GM21367 (cell line): Measurements from ENCODE around the gene SELENOS.

Experiments used
- ATAC-seq: cut with Tn5 transposase; IDR thresholded peaks from one replicate; pipeline ENCODE4 v1.9.1; 2021; ENCODE audit not compliant: unreplicated experiment

SELENOS gene

DNA sequence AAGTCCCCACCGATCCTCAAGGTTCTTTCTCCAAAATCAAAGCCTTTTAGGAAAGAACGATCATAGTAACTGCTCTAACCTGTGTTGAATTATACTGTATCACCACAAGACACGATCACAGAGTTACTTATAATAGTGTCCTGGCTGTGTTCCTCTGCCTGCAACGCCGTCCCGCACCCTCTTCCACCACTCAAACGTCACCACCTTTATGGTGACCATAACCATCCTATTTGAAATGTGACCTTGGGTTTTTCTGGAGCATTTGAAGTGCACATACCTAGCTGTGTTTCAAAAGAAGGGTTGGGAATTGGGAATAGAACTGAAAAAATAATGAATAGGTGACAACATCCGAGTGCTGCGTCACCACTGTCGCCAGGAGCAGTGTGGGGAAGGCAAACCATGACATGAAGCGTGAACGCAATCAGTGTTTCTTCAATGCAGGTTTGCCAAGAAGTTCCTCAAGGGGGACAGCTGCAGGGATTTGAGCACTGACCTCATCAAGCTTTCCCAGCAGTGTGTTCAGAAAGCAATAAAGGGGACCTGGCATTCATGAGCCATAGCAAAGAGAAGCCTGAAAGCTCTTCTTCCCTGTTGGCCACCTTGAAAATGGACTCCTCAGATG lies 769 bp upstream of the SELENOS start:
- ATAC-seq, result no peak

DNA sequence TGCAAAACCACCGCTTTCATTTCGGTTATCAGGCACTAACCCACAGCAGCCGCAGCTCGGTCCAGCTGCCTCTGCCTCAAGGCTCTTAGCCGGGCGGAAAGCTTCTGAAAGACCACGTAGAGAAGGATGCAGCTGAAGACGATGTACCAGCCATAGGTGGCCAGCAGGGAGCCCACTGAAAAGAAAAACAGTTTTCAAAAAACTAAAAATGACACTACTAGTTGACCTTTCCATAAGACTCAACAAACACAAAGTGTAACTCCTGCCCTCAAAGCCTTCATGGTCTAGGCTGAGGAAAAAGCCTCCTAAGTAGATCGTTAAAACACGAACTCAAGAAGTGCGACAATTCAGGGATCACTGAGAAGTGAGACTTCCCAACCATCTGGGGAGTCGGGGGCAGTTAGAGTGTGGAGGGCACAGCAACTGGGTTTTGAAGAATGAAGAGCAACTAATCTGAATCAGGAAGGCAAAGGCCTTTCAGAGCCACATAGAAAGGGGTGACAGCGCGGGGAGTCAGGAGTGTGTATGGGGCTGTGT lies 716 bp downstream of the SELENOS start:
- peak; percentile 41 for ATAC-seq

DNA sequence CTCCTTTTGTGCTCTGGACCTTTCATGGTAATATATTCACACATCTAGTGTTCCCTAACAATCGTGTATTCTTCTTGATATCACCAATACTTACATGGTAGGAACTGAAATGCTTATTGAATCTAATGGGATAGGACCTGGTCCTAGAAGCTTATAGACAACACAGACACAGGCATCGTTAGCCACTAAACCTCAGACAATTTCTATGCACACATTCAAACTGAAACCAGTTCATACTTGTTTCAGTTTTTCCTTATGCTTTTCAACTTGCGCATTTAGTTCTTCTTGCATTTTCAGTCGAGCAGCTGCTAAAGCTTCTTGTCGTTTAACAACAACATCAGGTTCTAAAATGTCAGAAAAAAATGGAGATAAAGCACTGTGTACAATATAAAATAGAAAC lies 2.3 kb downstream of the SELENOS start:
- peak; percentile 37 for ATAC-seq

DNA sequence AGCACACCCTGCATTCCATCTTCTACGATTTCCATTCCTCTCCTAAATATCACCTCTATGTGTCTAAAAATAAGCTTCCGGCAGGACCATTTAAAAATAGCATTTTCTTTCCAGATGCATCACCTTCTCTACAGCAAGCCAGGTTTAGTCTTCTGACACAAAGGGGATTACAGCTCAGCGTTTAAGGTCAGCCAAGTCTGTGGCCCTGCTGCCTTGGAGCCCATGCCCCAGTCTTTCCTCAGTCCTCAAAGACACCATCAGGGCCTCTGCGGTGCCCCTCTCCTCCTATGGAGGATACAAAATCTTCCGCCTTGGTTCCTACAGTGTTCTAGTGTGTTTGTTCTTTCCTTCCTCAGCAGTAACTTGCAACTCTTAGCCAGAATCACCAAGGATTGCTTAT lies 3.8 kb downstream of the SELENOS start:
- ATAC-seq, result no peak

DNA sequence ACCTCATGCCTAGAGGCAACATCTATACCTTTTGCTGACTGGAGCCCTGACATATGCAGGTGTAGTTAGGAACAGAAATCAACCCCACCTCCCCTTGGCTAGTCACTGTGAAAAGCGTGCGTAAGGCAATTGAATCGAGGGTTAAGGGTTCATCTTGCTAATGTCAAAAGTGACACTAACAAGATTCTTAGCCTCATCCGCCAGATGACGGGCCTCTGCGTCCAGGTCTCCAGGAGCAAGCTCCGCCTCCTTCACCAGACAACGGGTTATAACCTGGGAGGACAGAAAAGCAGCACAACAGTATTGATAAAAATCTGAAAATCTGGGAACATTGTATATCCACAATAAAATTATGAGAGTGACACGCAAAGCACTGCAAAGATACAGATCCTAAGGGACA lies 4.7 kb downstream of the SELENOS start:
- no peak for ATAC-seq

DNA sequence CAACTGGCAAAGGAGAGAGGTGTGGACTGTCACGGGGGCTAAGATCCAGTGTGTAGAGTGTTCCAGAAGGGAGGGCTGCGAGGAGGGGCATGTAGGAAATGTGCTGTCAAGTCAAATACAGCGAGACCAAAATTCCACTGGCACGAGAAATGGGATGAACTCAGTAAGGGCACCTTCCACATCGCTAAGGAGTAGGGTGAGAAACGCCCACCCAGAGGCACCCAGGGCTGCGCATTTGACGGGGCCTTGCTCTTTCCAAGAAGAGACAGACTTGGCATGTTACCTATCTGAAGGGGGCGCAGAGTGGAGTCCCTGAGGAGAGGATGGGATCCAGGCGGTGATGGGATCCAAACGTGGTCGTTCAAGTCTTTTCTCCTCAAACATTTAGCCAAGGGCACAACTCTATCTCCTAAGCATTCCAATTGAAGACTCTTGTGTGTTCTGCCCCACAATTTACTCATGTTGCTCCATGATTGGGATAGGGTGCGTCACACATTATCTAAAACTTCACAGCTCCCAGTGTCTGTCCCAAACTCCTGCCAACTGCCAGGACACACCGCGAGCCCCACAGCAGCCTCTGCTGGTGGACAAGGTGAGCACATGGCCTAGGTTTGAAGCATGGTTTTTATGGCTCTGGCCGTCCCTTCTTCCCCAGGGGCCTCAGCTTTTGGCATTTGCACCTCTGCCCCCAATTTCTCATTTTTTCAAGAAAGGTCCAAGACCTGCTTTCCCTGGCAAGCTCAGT lies 7.6 kb downstream of the SELENOS start:
- ATAC-seq, result no peak

DNA sequence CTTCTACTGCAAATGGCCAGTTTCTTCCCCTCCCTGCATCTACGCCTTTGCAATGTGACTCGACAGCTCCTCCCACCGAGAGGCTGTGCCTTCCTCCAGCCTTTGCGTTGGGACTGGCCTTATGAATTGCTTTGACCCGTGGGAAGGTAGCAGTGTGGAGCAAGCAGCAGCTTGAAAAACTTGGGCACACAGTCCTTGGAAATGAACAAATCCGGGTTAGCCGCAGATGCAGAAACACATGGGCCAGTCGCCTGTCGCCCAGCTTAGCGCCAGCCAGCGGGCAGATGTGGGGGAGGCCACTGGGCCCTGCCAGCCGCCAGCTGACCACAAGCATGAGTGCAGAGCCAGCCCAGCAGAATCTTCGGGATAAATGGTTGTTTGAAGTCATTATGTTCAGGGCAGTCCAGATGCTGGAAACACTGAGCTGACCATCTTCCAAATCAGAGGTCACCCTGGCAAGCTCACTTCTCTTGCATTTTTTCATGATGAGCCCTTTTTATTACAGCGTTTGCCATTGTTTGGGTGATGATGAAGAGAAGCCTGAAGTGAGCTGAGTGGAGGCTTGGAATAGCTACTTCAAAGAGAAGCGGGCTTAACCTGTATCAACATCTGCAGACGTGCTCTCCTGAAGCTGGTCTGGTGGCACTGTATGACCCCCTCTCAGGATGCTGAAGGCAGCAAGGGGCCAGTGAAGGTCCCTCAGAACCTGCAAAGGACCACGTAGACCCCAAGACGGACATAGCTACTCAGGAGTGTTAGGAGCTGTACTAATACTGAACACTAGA lies 9.8 kb downstream of the SELENOS start:
- ATAC-seq, result no peak

DNA sequence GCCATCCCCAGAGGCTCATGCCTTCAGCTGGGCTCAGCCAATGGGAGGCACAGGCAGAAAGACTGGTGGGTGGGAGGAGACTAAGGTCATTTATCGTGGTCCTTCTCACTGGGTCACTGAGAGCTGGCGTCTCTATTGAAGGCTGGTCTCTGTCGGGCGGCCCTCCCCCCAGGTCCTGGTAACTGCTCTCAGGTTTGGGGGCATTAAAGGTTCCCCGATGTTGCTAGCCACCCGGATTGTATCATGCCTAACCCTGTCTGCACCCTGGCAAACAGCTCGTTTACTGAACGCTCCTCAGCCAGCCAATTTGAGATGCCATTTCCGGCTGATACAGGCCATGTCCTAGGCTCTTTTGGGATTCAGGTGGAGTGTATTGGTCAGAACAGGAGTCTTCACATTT lies 10.5 kb downstream of the SELENOS start:
- no peak for ATAC-seq

DNA sequence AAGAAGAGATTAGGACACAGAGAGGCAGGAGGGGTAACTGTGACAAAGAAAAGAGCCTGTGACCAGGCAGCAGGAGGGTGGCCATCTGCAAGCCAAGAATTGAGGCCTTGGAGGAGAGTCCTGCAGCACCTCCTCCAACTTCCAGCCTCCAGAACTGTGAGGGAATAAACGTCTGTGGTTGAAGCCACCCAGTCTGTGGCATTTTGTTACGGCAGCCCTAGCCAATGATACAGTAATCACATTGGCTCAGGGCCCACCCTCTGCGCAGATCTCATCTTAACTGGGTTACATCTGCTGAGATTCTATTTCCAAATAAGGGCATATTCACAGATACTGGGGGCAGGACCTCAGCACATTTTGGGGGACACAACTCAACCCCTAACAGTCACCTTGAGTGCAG lies 11.3 kb downstream of the SELENOS start:
- ATAC-seq, result no peak

DNA sequence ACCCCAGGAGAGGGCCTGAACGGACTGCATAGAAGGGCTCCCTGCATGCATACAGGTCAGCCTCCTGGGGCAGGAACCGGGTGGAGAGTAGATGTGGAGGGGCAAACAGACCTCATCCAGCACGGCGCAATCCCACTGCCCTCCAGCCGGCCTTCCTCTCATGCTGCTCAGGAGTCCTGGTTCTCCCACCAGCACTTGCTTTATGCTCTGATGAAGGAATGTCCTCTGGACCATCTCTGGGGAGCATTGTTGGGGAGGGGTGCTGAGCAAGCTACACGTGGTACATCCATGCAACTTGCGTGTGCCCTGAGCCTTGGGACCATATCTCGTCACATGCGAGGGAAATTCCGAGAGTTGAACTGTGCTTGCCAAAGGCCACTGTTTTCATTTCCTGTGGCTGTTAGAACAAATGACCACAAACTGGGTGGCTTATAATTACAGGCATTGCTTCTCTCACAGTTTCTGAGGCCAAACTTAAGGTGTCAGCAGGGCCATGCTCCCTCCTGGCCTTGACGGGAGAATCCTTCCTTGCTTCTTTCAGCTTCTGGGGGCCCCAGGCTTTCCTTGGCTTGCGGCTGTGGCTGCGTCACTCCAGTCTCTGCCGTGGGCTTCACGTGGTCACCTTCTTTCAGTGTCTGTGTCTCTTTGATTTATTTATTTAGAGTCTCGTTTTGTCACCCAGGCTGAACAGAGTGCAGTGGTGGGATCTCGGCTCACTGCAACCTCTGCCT lies 12.2 kb downstream of the SELENOS start:
- no peak for ATAC-seq

DNA sequence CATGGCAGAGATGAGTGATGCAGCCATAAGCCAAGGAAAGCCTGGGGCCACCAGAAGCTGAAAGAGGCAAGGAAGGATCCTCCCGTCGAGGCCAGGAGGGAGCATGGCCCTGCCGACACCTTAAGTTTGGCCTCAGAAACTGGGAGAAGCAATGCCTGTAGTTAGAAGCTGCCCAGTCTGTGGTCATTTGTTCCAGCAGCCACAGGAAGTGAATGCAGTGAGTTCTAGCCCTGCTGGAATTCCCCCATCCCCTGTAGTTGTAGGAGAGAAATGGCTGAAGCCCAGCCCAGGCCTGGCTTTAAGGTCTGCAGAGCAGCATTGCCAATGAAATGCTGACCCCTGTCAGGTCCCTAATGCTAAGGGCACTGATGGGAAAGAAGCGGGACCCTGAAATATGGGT lies 13.3 kb downstream of the SELENOS start:
- ATAC-seq, result no peak

DNA sequence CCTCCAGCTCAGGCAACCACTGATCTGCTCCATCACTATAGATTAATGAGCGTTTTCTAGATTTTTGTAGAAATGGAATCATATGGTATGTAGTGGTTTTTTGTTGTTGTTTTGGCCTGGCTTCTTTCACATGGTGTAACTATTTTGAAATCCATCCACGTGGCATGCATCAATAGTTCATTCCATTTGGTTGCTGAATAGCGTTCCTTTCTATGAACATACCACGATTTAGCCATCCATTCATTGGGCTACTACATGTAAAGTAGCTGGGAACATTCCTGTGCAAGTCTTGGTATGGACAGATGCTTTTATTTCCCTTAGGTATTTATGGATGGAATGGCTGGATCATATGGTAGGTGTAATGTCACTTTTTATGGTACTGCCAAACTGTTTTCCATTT lies 14.7 kb downstream of the SELENOS start:
- ATAC-seq, result no peak

DNA sequence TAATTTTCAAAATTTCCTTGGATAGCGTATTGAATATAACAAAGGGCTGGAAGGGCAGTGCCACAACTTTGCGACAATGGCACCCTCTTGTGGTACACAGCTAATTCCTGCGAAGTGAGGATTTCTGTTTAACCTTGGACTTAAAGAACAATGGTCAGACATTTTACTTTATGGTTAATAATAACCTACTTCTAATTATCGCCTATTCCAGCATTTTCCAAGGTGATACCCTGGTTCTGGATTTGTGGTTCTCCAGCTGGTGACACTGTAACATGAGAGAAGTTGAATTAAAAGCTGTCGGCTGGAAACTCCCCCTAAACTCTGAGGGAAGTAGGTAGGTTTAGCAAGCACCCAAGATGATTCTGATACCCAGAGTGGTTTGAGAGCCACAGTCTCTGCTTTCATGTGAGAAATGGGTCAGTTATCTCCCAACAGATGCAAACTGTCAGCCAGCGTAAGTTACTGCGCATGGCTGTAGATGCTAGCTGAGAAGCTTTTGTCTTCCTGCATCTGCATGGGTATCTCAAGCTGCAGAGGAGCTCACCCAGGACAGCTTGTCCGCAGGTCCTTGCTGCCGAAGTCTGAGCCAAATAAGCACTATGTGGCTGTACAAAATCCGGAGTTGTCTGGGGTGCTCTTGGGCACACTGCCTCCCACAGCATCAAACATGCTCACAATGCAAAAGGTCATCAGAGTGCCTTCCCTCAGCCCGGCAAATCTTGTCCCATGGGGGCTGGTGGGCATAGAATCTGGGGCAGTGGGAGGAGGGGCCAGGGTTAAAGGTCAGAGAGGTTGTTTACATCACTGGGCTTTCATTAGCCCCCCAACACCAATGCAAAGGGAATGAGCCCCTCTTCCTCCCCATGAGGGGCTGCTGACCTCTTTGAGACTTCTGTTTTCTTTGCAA lies 18.8 kb downstream of the SELENOS start:
- ATAC-seq, result no peak

DNA sequence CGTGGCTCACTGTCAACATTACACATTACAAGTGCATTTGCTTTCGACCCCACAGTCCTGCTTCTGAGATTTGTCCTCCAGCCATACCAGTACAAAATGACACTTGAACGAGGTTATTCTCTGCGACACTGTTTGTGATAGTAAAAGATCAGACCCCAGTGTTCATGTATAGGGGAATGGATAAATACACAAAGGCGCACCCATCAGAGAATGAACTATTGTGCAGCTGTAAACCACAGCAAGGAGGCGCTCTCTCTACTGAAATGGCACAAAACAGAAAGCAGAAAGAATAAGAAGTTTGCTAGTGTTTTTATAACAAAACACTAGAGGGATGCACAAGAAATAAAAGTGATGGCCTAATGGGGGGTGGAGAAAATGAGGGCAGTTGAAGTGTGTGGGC lies 20.5 kb downstream of the SELENOS start:
- ATAC-seq, result no peak

DNA sequence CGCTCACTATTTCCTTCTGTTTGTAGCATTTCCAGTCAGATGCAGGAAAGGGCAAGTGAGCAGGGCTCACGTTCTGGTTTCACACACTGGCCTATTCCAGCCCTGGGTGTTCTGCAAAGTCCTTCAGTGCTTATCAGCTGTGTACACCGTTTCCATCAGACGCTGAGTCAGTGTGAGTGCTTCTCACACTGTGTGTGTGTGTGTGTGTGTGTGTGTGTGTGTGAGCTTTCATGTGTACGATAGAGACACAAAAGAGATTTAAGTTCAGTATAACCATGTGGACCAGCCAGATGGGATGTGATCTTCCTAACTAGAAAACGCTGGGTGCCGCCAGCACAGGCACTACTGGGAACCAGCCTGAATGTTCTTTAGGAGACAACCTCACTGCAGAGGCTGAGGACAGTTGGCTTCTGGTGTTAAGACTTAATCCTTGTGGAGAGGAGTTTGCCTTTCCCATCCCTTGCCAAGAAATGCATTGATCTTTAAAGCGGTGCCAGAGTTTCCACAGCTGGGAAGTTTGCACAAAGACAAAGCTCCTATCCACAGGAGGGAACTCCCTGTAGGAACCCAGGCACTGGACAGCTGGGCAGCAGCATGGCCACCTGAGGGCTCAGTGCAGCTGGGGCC lies 21.6 kb downstream of the SELENOS start:
- ATAC-seq, result no peak

DNA sequence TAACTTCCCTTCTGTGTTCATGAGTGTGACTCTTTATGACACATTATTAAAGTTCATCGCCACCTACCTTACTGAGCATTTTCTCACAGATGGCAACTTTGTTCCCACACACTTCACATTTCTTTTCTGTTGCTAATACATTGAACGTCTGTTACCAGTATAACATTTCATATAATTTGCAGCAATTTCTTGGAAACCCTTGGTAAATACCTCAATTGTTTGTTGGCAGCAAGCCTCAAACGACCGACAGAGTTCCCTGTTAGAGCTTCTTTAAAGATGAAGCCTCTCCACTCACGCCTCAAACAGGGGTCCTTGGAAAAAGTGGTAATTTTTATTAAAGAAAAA lies 22.3 kb downstream of the SELENOS start:
- no peak for ATAC-seq

DNA sequence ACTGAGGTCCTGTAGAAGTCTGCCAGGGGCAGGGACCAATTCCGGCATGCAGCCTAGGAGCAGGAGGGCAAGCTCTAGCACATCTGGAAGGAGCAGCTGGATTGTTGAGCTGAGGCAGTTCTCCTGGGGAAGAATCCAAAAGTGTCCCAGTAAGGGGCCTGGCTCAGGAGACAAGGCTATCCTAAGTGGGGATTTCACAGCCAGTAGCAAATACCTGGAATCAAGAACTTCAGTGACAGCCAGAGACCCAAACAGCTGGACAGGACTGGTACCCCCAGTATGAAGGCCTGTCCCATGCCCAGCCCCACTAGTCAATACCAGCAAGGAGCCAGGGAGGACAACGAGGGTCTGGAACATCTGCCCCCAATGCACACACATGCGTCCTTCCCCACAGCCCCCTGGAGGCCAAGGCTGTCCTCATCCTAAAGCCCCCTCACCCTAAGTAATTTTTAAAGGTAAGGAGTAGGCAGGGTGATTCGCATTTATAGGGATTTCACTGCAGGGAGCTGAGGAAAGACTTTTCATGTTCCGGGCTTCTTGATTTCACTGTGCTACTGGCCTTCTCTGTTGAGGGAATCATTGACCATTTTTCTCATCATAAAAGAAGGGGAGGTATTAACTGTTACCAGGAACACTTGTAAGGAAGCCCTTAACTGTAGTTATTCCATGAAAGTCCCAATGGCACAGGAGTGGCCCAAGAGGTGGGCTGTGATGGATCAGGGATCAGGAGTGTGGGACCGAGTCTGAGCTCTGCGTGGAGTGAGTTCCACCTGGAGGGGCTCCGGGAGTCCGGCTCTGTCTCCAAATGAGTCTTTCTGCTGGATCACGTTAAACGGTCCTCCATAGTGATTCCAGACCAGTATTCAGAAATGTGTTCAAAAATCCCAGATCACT lies 22.9 kb downstream of the SELENOS start:
- ATAC-seq, result no peak

DNA sequence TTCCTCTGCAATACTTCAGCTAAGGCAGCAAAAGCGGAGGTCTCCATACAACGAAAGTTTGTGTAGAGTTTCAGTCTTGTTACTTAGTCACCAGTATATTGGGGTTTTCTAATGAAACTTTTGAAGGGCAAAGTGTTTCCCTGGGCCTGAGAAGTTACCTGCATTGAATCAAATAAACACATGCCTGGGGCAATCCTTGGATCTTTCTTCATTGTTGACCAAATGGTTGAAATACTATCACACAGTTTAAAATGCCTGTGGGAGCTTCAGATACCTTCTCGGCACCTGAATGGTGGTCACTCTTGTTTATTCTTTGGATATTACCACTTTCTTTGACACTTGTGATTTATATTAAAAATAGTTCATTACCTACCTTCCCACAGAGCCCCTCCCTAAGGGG lies 24.4 kb downstream of the SELENOS start:
- no peak for ATAC-seq
